B cell (primary cell): ENCODE results near the gene CRTC3. TPM values are rescaled to one million over a fixed set of nuclear protein-coding genes. Genes with fewer than 3 reads are reported as not detected.

ENCODE experiments used
- ATAC-seq: fragments of 200-7000 bp; cut with Tn5 transposase; one replicate; pipeline ENCODE4 v1.10.0; 2021; ENCODE audit warnings: low read depth, mild to moderate bottlenecking, moderate number of reproducible peaks, moderate library complexity
- CTCF ChIA-PET: fragments of 350-600 bp; sonication (Branson Sonifier 250); formaldehyde crosslinking; loops from one replicate; lab custom pipeline; 2021; ENCODE audit warnings: antibody characterized with exemption, inconsistent platforms; lab: Charles Lee
- POLR2A ChIA-PET: fragments of 350-600 bp; sonication (Branson Sonifier 250); formaldehyde crosslinking; loops from one replicate; lab custom pipeline; 2021; ENCODE audit warnings: antibody characterized with exemption; lab: Charles Lee
- DNase-seq: peaks from one replicate; pipeline ENCODE4 v3.0.0; 2013
- H2AFZ ChIP-seq: 2 replicates; pipeline ENCODE4 v1.6.1; 2012; ENCODE audit warnings: mild to moderate bottlenecking, low read depth, low read length; ENCODE audit not compliant: insufficient read depth, poor library complexity, severe bottlenecking
- H3K27ac ChIP-seq, 2 donors: 1 replicate in 1 of 2; 2 replicates in 1 of 2; pipeline ENCODE4 v1.5.1; 2012 to 2013; ENCODE audit warnings: low read length in 2 of 2, mild to moderate bottlenecking in 2 of 2, moderate library complexity in 1 of 2
- H3K27me3 ChIP-seq, 4 experiments: fragments of 200-600 bp in 1 of 4; sonication (generic) in 1 of 4; replicated peaks in 1 of 4; 1 replicate in 2 of 4; 2 replicates in 2 of 4; pipeline versions ENCODE4 v1.6.1 to v1.7.0; 2013 to 2016; ENCODE audit warnings: low read length in 3 of 4, mild to moderate bottlenecking in 2 of 4, mixed read lengths in 1 of 4, moderate library complexity in 1 of 4; ENCODE audit not compliant: insufficient read depth in 4 of 4, control insufficient read depth in 3 of 4; ENCODE audit errors: control extremely low read depth in 1 of 4
- H3K36me3 ChIP-seq, 2 experiments: replicated peaks in 1 of 2; 1 replicate in 1 of 2; 2 replicates in 1 of 2; pipeline versions ENCODE4 v1.6.1 to v1.7.1; 2013; ENCODE audit warnings: low read length in 1 of 2; ENCODE audit not compliant: insufficient read depth in 2 of 2, control insufficient read depth in 1 of 2; ENCODE audit errors: control extremely low read depth in 1 of 2, extremely low read depth in 1 of 2
- H3K4me1 ChIP-seq, 2 donors: fragments of 200-600 bp in 1 of 2; sonication (generic) in 1 of 2; 1 replicate in 1 of 2; 2 replicates in 1 of 2; pipeline versions ENCODE4 v1.5.1 to v1.6.1; 2013 to 2017; ENCODE audit warnings: low read length in 2 of 2; ENCODE audit not compliant: control insufficient read depth in 2 of 2, insufficient read depth in 2 of 2
- H3K4me2 ChIP-seq: replicated peaks from 2 replicates; pipeline ENCODE3; 2012; ENCODE audit warnings: mild to moderate bottlenecking, low read depth, low read length; ENCODE audit not compliant: poor library complexity, severe bottlenecking
- H3K4me3 ChIP-seq, 5 experiments: fragments of 200-600 bp in 1 of 5; sonication (generic) in 1 of 5; 1 replicate in 3 of 5; 2 replicates in 2 of 5; pipeline versions ENCODE4 v1.5.1 to v1.7.0; 2011 to 2016; ENCODE audit warnings: low read length in 4 of 5, mild to moderate bottlenecking in 4 of 5, low read depth in 2 of 5, control low read depth in 1 of 5, moderate library complexity in 1 of 5; ENCODE audit not compliant: insufficient read depth in 1 of 5; ENCODE audit errors: control extremely low read depth in 1 of 5, extremely low read depth in 1 of 5
- H3K79me2 ChIP-seq: fragments of 200-600 bp; sonication (generic); one replicate; pipeline ENCODE4 v1.6.0; 2016; ENCODE audit warnings: low read length; ENCODE audit not compliant: control insufficient read depth, insufficient read depth
- H3K9ac ChIP-seq: fragments of 200-600 bp; sonication (generic); 2 replicates; pipeline ENCODE4 v1.6.1; 2017; ENCODE audit warnings: mild to moderate bottlenecking, low read length, moderate library complexity
- H3K9me3 ChIP-seq, 3 donors: one replicate each; pipeline versions ENCODE4 v1.6.1 to v1.7.1; 2013; ENCODE audit warnings: low read length in 2 of 3; ENCODE audit not compliant: control insufficient read depth in 2 of 3, insufficient read depth in 1 of 3; ENCODE audit errors: control extremely low read depth in 1 of 3
- H4K20me1 ChIP-seq: 2 replicates; pipeline ENCODE4 v1.6.0; 2012; ENCODE audit warnings: mild to moderate bottlenecking, low read length; ENCODE audit not compliant: insufficient read depth, control insufficient read depth, poor library complexity, severe bottlenecking
- H3K27ac Mint-ChIP-seq: one replicate; pipeline ENCODE4 v1.8.0; 2021; ENCODE audit warnings: mixed read lengths
- H3K27me3 Mint-ChIP-seq: one replicate; pipeline ENCODE4 v1.8.0; 2021; ENCODE audit warnings: mixed read lengths
- H3K4me1 Mint-ChIP-seq: one replicate; pipeline ENCODE4 v1.8.0; 2021; ENCODE audit warnings: mixed read lengths
- H3K4me3 Mint-ChIP-seq: one replicate; pipeline ENCODE4 v1.8.0; 2021; ENCODE audit warnings: mixed read lengths
- H3K9me3 Mint-ChIP-seq: one replicate; pipeline ENCODE4 v1.8.0; 2022; ENCODE audit warnings: mixed read lengths; ENCODE audit not compliant: insufficient read depth
- EZH2 ChIP-seq: IDR thresholded peaks from 2 replicates; pipeline ENCODE4 v1.6.1; 2012; ENCODE audit warnings: borderline replicate concordance, low read depth, mild to moderate bottlenecking, moderate library complexity, low read length; ENCODE audit not compliant: insufficient read depth, poor library complexity, severe bottlenecking
- WGBS: methylation state at CpG from one replicate; pipeline ENCODE4 v1.1.5; 2013; ENCODE audit warnings: missing lambda C conversion rate; ENCODE audit not compliant: insufficient coverage; 5-methylcytosine and 5-hydroxymethylcytosine counted together
- intact Hi-C: fragments of 100-400 bp; cut with micrococcal nuclease; formaldehyde crosslinking; loops from one replicate; pipeline ENCODE4 v1.10.0; 2022
- polyA plus RNA-seq: library from polyadenylated mRNA; depleted of rRNA; stranded (reverse); fragments of >200 nt; gene quantifications from 2 replicates; pipeline ENCODE4 v1.2.3, GENCODE V29; 2012
- total RNA-seq, 2 donors: library from RNA; stranded (reverse); fragments of 120-200 nt in 1 of 2; gene quantifications; 1 replicate in 1 of 2; 2 replicates in 1 of 2; pipeline versions ENCODE4 v1.2.3 to v1.2.4, GENCODE V29; 2013 to 2022
- TF ChIP-seq, protein P1 (sequence below): fragments of 200-600 bp; IDR thresholded peaks from one replicate; pipeline ENCODE4 v1.8.0; 2022; ENCODE audit warnings: antibody characterized with exemption, mild to moderate bottlenecking

The CRTC3 gene
- total and polyA plus RNA-seq, 2 donors (not counting 1 experiment from before 2014, with no cell fraction given), result 34.7 to 95.8 TPM

DNA sequence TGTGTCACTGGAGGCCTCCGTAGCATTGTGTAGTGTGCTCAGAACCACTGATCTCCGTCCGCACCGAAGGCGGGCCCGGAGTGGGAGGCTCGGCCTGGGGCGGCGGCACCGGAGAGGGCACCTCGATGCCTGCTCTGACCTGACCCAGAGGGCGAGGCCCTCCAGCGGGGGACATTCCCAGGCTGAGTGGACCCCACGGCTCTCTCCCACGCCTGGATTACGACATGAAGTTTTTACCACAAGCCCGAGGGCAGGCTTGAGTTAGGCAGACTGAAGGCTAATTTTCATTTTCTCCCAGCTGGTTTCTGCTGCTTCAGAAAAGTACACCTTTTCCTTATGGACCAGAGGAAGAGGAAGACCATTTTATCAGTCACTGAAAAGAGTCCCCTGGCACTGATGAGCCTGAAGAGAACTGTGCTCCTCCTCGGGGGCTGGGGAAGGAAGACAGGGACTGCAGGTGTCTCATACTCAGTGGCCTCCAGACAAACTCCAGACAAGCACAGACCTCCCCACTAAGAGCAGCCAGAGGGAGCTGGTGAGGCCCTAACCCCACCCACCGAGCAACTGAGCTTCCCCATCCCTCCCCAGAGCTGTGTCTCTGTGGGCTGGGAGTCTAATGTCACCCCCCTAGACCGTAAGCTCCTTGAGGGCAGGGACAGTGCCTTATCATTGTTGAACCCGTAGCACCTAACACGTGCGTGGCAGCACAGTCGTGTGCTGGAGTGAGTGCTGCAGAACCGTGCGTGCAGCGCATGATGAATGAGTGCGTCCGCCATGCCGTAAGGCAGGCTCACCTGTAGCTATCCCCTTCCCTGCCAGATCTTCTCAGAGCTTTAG is 113.0 kb downstream of the CRTC3 start:
- CTCF ChIA-PET, result interaction anchor here (2.6 kb wide), 1 partner anchor 243 kb away, joined by 18 read pairs; the partner anchor contains the start of gene FES
- Histone ChIP-seq H4K20me1 (no peaks in the 10 kb centered on the region), H3K9ac (no peak overlapping the region), H3K27ac (no peak overlapping the region), H3K4me3 (no peak overlapping the region), H2AFZ (no peak overlapping the region), H3K4me1 (no peaks in the 10 kb centered on the region), H3K9me3 (peaks cover 0 to 9% (median 0%) of the 10 kb centered on the region in 3 donors), H3K4me2 (no peak overlapping the region), H3K79me2 (no peaks in the 10 kb centered on the region), H3K36me3 (peaks cover 3 to 50% of the 10 kb centered on the region in 2 experiments), H3K27me3 (no peaks in the 10 kb centered on the region)
- intact Hi-C loops, result no loop called here
- Mint-ChIP-seq H3K9me3 (no peaks in the 10 kb centered on the region), H3K4me1 (no peaks in the 10 kb centered on the region), H3K27ac (no peak overlapping the region), H3K4me3 (no peak overlapping the region), H3K27me3 (no peaks in the 10 kb centered on the region)
- whole genome bisulfite sequencing, result 97% methylated on average over 29 of the region's 30 CpGs
- ATAC-seq (no peak), DNase-seq (no peak)
- TF ChIP-seq EZH2, result no peak
- TF ChIP-seq, protein P1, sequence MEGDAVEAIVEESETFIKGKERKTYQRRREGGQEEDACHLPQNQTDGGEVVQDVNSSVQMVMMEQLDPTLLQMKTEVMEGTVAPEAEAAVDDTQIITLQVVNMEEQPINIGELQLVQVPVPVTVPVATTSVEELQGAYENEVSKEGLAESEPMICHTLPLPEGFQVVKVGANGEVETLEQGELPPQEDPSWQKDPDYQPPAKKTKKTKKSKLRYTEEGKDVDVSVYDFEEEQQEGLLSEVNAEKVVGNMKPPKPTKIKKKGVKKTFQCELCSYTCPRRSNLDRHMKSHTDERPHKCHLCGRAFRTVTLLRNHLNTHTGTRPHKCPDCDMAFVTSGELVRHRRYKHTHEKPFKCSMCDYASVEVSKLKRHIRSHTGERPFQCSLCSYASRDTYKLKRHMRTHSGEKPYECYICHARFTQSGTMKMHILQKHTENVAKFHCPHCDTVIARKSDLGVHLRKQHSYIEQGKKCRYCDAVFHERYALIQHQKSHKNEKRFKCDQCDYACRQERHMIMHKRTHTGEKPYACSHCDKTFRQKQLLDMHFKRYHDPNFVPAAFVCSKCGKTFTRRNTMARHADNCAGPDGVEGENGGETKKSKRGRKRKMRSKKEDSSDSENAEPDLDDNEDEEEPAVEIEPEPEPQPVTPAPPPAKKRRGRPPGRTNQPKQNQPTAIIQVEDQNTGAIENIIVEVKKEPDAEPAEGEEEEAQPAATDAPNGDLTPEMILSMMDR, result no peak
- POLR2A ChIA-PET, result interaction anchor here (1.0 kb wide), 1 partner anchor 243 kb away, joined by 3 read pairs; no protein-coding TSS in a partner anchor

DNA sequence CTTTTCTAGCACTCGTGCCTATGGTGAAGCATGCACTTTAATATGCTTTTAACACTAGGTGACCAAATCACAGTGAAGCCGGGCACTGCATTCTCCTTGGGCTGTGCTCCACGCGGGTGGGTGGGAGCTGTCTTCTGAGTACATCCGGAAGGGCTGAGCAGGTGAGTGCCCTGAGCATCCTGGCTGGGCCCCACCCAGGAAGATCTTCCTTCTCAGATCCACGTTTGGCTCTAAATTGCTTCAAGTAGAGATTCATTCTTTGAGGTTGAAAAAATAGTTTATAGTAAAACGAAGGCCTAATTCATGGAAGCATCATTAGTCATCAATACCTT is 113.5 kb downstream of the CRTC3 start:
- Histone ChIP-seq H3K27me3 (peaks cover 0 to 2% (median under 1%) of the 10 kb centered on the region in 4 experiments), H3K9me3 (peaks cover 0 to 9% (median 0%) of the 10 kb centered on the region in 3 donors), H3K27ac (no peak overlapping the region), H2AFZ (no peak overlapping the region), H3K36me3 (peaks cover 3 to 44% of the 10 kb centered on the region in 2 experiments), H3K4me2 (no peak overlapping the region), H3K4me3 (no peak overlapping the region), H4K20me1 (no peaks in the 10 kb centered on the region), H3K79me2 (no peaks in the 10 kb centered on the region), H3K4me1 (peaks cover 3% of the 10 kb centered on the region in 2 donors), H3K9ac (no peak overlapping the region)
- ChIA-PET POLR2A (no interaction called here), CTCF (interaction anchor here (2.6 kb wide), 1 partner anchor 242 kb away, joined by 18 read pairs; the partner anchor contains the start of gene FES)
- ATAC-seq, result no peak
- no peak overlapping the region for H3K27ac Mint-ChIP-seq
- no peak for TF ChIP-seq EZH2
- TF ChIP-seq, protein P1, result no peak
- no peaks in the 10 kb centered on the region for H3K9me3 Mint-ChIP-seq
- H3K4me3 Mint-ChIP-seq, result no peak overlapping the region
- WGBS, result 97% methylated on average over 5 of the region's 7 CpGs
- no peak for DNase-seq
- peaks cover 3% of the 10 kb centered on the region for H3K27me3 Mint-ChIP-seq
- H3K4me1 Mint-ChIP-seq, result peaks cover 3% of the 10 kb centered on the region
- intact Hi-C loops, result no loop called here
